ENCODE measurements around the gene OPN1LW.
"Not testable (repeated sequence)": the region's sequence is repeated elsewhere in the genome, so short reads cannot be mapped to it uniquely, and the experiment has no call there.

OPN1LW gene

DNA sequence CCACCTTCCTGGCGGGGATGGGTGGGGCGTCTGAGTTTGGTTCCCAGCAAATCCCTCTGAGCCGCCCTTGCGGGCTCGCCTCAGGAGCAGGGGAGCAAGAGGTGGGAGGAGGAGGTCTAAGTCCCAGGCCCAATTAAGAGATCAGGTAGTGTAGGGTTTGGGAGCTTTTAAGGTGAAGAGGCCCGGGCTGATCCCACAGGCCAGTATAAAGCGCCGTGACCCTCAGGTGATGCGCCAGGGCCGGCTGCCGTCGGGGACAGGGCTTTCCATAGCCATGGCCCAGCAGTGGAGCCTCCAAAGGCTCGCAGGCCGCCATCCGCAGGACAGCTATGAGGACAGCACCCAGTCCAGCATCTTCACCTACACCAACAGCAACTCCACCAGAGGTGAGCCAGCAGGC is at the start of gene OPN1LW:
Gene OPN1LW, plus strand, starts transcription at position 234 of the 400 bp plus-strand sequence. Its CDS starts 41 bp downstream, at position 275.
- not testable (repeated sequence) for DNase-seq

GRCh38 chrX:154094833-154095232 is 49.2 kb upstream of the OPN1LW start:
- no peak for DNase-seq

DNA sequence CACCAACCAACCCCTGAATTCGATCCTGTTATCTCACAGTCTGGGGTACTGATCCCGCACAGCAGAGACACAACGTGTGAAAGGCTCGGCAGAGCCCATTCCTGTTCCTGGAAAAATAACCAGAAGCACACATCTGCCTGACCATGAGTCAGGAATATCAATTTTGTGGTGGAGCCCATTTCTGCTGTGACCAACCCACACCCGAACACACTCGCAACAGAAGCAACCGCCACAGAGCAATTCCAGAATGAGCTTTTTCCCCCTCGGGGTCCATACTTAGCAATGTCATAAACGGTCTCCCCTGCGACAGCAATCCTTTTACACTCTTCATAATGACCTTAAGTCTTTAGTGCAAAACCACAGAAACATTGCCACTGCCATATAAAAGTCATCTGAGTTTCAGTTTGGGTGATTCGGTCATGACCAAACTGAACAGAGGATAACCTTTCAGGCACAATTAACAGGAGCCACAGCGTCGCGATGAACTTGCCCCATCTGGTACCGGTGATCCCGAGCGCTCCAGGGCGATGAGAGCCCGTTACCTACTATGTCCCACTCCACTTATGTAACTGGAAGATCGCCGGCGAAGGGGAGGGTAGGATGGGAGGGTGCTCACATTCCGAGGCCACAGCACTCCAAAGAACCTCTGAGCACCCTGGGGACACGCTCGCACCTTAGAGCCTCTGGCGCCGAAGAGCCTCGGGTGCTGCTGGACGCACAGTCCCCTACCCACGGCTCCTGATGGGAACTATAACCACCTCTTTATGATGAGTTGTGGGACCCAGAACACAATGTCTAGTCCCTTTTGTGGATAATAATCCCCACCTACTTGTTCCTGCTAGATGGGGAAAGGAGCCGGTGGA is 47.7 kb upstream of the OPN1LW start:
- DNase-seq = peak; percentile 5

DNA sequence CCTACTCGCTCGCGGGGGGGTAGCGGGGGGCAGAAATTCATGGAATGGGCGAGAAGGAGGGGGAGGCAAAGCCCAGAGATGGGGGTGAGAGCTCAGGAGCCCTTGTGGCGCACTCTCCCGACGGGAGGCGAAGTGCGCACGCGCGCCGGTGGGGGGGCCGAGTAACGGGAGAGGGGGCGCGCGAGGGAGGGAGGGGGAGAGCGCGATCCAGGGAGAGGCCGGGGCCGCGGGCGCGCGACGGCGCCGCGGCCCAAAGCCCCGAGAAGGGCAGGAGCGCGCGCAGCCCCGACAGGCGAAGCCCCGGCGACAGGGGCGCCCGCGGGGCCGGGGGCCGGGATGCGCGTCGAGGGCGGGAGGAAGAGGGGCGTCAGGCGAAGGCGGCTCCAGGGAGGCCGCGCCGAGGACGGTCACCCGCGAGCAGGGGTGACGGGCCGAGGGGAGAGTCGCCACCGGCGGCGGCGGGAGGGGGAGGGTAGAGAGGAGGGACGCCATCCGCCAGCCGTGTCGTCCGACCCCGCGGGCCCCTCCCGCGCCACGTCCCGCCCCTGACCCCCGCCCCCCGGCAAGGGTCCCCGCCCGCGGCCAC is 46.9 kb upstream of the OPN1LW start:
- DNase-seq = peak; percentile 71

GRCh38 chrX:154097589-154098541 is 46.2 kb upstream of the OPN1LW start, which contains the start of gene MECP2:
MECP2 (minus strand) TSS chrX:154097717.
- DNase-seq = peak; percentile 85

GRCh38 chrX:154098551-154098950 is 45.5 kb upstream of the OPN1LW start:
- DNase-seq = no peak

DNA sequence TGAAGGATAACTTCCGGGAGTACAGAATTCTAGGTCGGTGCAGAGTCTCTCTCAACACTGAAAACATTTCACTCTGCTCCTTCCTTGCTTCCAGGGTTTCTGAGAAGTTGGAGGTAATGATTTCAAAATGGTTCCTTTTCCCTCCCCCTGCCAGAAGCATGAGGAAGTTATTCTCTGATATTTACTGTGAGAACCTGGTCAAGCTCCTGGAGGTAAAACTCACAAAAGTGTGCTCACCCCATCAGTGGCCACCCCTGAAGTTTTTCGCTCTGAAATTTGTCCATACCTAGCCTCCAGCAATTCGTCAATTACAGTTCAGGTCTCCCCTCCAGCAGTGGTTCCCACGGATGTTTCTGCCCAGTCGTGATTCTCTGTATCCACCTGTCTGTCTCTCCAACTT is 30.3 kb upstream of the OPN1LW start:
- DNase-seq = no peak

DNA sequence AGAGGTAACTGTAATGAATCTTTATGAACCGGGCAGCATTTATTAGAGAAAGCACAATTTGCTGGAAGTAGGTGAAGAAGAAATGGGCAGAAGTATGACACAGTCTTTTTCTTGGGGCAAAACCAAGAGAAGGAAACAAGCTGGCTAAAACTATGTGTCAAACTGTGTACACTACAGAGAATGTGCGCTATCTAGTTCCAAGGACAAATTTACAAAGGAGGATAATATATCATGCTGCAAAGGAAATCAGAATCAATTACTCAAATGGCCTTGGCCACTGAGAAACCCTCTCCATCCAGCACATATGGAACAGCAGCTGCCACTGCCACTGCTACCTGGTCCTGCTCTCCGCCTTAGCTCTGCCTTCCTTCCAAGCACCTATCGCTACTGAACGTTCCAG is 29.4 kb upstream of the OPN1LW start:
- no peak for DNase-seq

- DNase-seq = no peak
Measured at GRCh38 chrX:154115071-154115470, 29.0 kb upstream of the OPN1LW start.

GRCh38 chrX:154115750-154116149 is 28.3 kb upstream of the OPN1LW start:
- no peak for DNase-seq

- DNase-seq = no peak
Measured at GRCh38 chrX:154116426-154117211, 27.4 kb upstream of the OPN1LW start.

GRCh38 chrX:154117566-154117965 is 26.5 kb upstream of the OPN1LW start:
- no peak for DNase-seq

DNA sequence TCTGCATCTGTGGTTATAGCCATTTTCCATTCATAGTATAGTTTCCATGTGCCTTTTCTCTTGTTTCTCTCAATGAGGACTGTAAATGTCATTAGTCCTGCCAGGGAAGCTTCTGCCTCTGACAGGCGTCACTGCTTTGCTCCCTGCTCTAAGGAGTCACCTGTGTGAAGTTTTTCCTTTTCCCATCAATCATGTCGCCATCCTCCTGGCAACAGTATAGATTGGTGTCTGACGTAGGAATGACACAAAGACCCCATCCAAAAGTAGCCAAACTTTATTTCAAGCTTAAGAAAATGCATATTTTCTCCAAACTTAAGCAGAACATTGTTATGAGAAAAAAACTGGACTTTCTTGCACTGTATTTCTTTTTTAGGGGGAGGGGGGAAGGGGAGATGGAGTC is 23.5 kb upstream of the OPN1LW start:
- no peak for DNase-seq

DNA sequence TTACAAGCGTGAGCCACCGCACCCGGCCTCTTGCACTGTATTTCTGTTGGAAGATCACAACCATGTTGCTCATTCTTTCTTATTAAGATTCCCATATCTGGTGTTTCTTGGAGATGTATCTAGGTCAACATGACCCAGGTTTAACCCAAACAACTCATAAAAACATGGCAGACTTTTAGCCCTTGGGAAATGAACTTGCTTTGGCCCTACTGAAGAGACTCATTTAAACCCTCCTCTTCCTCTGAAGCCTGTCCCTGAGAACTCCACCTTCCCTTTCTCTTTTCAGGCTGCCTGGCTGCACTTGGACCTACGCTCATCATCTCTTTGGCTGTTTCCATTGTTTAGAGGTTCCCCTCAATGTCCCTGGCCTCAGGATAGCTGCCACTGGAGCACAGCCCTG is 22.8 kb upstream of the OPN1LW start:
- DNase-seq = no peak

- no peak for DNase-seq
Measured at GRCh38 chrX:154121961-154122360, 22.1 kb upstream of the OPN1LW start.

- peak; percentile 7 for DNase-seq
Measured at GRCh38 chrX:154123241-154124219, 20.5 kb upstream of the OPN1LW start.

DNA sequence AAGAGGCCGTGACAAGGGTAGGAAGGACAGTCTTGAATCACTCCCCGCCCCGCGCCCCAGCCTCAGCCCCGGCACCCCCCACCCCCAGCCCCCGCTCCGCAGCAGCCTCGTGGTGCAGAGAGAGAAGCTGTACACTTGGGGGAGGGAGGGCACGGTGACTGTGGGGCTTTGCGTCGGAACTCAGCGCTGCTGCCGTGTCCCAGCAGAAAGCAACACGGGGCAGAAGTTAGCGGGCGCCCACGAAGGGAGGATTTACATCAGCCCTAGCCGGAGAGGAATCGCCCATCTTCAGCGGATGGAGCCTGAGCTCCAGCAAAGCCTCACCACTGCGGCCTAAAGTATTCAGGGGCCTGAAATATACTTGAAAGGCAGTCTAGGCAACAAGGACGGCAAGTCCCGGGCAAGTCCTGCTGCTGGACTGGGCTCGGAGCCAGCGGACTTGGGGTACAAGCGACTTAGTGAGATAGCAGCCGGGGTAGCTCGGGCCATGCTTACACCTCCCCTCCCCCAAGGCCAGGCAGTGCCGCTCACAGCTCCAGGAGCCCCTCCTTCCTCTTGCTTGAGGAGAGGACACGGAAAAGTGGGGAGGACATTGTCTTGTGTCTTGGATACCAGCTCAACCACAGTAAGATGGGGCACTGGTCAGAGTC is 18.5 kb upstream of the OPN1LW start:
- DNase-seq = peak; percentile 5

DNA sequence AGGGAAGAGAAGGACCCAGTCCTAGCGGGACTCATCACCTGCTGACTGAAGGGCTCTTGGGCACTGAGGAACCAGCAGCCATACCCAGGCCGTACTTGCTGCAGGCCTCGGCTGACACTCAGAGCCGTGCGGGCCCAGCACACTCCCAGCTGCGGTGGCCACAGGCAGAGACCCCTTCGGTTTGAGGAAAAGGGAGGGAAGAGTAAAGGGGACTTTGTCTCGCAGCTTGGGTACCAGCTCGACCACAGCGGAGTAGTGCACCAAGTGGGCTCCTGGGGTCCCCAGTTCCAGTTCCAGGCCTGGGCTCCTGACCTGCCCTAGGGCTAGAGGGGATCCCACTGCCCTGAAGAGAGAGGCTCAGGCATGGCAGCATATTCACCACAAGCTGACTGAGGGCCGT is 17.9 kb upstream of the OPN1LW start:
- no peak for DNase-seq

DNA sequence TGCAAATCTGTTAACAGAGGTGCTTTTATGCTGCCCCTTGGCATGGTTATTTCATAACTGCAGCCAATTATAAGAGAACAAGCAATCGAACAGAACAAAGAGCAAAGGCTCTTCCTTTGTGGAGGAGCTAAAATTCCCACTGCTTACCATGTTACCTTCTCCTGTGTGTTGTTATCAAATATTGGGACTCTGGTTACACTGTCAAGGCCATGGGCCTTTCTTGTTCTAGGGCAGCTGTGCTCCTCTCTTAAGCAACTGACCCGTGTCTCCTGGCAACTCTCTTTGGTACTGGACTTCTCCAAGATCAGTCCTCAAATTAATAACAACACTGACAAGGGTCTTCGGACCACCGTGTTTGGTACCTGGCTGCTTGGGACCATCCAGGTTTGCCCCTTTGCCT is 12.1 kb upstream of the OPN1LW start:
- no peak for DNase-seq

DNA sequence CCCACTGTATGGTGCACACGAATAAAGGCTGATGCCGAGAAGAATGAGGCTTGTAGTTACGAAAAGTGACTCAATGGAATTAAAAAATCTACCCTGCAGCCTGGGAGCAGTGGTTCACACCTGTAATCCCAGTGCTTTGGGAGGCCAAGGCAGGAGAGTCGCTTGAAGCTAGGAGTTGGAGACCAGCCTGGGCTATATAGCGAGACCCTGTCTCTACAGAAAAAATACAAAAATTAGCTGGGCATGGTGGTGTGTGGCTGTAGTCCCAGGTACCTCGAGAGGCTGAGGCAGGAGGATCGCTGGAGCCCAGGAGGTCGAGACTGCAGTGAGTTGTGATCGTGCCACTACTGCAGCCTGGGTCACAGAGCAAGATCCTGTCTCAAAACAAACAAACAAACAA is 11.7 kb upstream of the OPN1LW start:
- DNase-seq = no peak

All from stimulated activated CD4-positive, alpha-beta T cell treated with anti-CD3 and anti-CD28 coated beads, Interleukin-4, amount 100 ng/mL, for 1 hour (primary cell).